GM18499 (cell line): ENCODE measurements around the gene SERINC2.
"Not testable (repeated sequence)": the region's sequence is repeated elsewhere in the genome, so short reads cannot be mapped to it uniquely, and the experiment has no call there.

Experiments
- ATAC-seq: cut with Tn5 transposase; IDR thresholded peaks from one replicate; pipeline ENCODE4 v1.9.1; 2021; ENCODE audit warnings: moderate number of reproducible peaks; ENCODE audit not compliant: insufficient read depth, unreplicated experiment

Gene SERINC2

GRCh38 chr1:31382379-31382989, 30.5 kb upstream of the SERINC2 start:
- no peak for ATAC-seq

DNA sequence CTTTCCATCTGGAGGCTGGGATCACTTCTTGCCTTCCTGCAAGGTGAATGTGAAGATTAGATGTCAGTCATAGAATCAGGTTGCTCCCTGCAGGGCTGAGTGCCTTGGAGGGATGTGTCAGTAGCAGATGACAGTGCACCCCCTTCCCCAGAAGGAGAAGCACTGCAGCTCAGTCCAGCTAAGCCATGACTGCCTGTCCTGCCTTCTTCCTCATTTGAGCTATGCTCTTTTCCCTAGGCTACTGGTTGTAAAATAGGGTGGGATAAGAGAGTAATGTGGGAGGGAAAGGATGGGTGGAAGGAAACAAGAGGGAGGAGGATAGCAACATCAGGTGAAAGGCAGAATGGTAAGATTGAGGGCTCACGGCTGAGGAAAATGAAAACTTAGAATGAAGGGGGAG, 29.0 kb upstream of the SERINC2 start:
- ATAC-seq: no peak

DNA sequence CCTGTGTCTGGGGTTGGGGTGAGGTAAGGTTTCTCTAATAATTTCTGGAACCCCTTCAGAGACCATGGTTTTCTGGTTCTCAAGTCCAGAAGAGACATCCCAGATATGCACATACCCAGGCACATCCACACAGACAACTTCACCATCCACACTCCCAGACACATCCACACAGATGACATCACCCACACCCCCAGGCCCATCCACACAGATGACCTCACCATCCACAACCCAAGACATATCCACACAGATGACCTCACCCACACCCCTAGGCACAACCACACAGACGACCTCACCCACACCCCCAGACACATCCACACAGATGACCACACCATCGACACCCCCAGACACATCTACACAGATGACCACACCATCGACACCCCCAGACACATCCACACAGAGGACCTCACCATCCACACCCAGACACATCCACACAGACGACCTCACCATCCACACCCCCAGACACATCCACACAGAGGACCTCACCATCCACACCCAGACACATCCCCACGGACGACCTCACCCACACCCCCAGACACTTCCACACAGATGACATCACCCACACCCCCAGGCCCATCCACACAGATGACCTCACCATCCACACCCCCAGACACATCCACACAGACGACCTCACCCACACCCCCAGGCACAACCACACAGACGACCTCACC, 26.3 kb upstream of the SERINC2 start:
- ATAC-seq: not testable (repeated sequence)

GRCh38 chr1:31387612-31388011, 25.4 kb upstream of the SERINC2 start:
- no peak for ATAC-seq

GRCh38 chr1:31389616-31390015, 23.4 kb upstream of the SERINC2 start:
- ATAC-seq: no peak

DNA sequence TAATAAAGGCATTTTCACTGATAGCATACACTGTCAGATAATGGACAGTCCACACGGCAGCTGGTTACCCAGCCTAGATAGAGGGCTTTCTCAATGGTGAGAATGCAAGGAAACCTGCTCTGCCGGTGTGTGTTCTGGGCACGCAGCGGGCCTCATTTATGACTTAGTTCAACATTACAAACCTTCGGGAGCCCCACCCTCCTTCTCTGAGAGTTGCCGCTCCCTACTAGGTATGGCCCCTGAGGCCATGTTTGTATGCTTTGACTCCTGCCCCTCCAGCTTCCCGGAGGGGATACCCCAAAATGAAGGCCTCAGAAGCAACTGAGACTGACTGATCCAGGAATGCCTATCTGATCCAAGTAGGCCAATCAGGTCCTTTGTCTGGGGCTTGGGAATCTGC, 22.9 kb upstream of the SERINC2 start:
- ATAC-seq: no peak

DNA sequence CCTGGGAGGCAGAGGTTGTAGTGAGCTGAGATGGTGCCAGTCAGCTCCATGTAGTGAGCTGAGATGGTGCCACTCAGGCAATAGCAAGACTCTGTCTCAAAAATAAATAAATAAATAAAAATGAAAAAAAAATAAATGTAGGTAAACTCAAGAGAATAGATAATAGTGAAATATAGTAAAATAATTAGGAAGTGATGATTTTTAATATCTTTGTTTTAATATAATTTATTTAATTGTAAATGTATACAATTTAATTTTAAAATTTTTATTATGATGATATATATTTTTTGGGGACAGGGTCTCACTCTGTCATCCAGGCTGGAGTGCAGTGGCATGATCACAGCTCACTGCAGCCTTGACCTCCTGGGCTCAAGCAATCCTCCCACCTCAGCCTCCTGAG, 19.6 kb upstream of the SERINC2 start:
- ATAC-seq: no peak

GRCh38 chr1:31394584-31395193, 18.3 kb upstream of the SERINC2 start:
- no peak for ATAC-seq

- ATAC-seq: no peak
Observed at GRCh38 chr1:31396633-31397351, 16.2 kb upstream of the SERINC2 start.

- ATAC-seq: no peak
Observed at GRCh38 chr1:31397360-31398095, 15.5 kb upstream of the SERINC2 start.

DNA sequence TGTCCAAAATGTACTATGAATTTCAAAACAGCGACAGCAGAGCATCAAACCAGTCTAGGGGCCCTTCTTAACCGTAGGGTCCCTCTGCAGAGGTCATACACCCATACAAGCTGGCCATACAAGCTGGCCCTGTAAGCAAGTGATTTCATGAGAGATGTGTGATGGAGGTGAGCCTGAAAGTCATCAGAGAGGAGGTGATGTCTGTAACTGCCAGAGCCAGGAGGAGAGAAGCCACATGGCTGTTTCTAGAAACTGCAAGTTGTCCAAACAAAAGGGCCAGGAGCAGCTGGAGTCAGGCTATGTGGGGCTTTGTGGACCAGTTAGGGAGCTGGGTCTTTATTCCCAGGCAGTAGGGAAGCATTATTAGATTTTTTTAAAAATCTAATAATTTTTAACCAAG, 14.8 kb upstream of the SERINC2 start:
- ATAC-seq: no peak

- ATAC-seq: no peak
Observed at GRCh38 chr1:31399976-31400375, 13.0 kb upstream of the SERINC2 start.

GRCh38 chr1:31400393-31400792, 12.6 kb upstream of the SERINC2 start:
- ATAC-seq: no peak

DNA sequence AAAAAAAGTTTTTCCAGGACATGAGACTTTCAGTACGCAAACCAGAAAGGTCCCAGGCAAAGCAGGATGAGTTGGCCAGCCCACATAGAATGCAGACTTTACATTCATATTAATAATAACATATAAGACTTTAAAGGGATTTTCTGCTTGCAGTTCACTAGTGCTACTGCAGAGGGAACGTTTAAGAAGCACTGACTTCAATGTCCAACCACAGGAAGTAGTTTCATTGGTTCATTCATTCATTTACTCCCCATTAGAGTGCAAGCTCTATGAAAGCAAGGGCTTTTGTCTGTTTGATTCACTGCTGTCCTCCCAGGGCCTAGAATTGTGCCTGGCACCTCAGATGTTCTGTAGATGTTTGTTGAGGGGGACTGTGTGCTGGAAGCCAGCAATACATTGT, 11.8 kb upstream of the SERINC2 start:
- no peak for ATAC-seq

DNA sequence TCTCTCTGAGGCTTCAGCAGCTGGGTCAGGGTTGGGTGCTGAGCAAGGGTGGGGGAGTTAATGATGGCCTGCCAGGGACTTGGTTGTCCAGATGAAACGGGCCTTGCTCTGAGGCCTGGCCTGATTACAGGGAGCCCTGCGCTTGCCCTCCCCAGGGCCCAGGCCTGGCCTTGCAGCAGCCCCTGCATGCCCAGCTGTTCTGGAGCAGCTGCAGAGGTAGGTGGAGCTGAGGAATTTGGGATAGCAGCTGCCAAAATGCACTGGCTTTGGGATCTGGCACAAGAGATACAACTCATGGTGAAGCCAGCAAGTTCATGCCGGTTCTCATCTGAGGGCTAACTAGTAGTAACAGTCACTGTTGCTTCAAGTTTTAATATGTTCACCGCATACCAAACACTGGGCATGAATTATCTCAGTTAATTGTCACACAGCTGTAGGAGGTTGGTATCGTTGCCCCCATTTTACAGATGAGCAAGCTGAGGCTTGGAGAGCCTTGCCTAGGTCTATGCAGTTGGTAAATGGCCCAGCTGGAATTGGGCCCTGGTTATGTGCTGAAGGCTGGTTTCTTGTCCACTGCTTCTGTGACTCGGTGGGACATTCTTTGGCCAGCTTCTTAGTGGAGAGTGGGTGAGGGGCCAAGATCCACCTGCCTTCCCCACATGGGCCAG, 7.3 kb upstream of the SERINC2 start:
- no peak for ATAC-seq

GRCh38 chr1:31407029-31407626, 5.9 kb upstream of the SERINC2 start:
- no peak for ATAC-seq

- ATAC-seq: no peak
Observed at GRCh38 chr1:31408788-31409318, 4.2 kb upstream of the SERINC2 start.

GRCh38 chr1:31409946-31410858, 2.8 kb upstream of the SERINC2 start:
- ATAC-seq: no peak
